Measurements from ENCODE around the gene ARHGAP23.
"Not testable (repeated sequence)": the region's sequence is repeated elsewhere in the genome, so short reads cannot be mapped to it uniquely, and the experiment has no call there.

DNA sequence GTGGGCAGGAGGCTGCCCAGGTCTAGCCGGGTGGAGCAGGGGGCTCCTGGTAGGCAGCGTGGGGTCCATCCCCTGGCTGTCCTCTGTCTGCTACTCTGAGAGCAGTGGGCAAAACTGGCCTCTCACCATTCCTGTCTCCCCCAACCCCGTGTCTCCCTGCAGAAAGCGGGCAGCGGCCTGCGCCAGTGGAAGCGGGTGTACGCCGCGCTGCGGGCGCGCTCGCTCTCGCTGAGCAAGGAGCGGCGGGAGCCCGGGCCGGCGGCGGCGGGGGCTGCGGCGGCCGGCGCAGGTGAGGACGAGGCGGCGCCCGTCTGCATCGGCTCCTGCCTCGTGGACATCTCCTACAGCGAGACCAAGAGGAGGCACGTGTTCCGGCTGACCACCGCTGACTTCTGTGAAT is 49.2 kb downstream of the ARHGAP23 start:
- TF ChIP-seq, protein P1, sequence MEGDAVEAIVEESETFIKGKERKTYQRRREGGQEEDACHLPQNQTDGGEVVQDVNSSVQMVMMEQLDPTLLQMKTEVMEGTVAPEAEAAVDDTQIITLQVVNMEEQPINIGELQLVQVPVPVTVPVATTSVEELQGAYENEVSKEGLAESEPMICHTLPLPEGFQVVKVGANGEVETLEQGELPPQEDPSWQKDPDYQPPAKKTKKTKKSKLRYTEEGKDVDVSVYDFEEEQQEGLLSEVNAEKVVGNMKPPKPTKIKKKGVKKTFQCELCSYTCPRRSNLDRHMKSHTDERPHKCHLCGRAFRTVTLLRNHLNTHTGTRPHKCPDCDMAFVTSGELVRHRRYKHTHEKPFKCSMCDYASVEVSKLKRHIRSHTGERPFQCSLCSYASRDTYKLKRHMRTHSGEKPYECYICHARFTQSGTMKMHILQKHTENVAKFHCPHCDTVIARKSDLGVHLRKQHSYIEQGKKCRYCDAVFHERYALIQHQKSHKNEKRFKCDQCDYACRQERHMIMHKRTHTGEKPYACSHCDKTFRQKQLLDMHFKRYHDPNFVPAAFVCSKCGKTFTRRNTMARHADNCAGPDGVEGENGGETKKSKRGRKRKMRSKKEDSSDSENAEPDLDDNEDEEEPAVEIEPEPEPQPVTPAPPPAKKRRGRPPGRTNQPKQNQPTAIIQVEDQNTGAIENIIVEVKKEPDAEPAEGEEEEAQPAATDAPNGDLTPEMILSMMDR (IDR thresholded peaks at IDR 0.05), result not testable (repeated sequence)
- not testable (repeated sequence) for TF ChIP-seq POLR2AphosphoS5, POLR2A, EP300 (IDR thresholded peaks at IDR 0.05)
